HG03039 (cell line): ENCODE measurements around the gene MAML2.

Experiments
- ATAC-seq: cut with Tn5 transposase; IDR thresholded peaks from one replicate; pipeline ENCODE4 v1.9.1; 2021; ENCODE audit warnings: mild to moderate bottlenecking, moderate library complexity; ENCODE audit not compliant: unreplicated experiment

The MAML2 gene

DNA sequence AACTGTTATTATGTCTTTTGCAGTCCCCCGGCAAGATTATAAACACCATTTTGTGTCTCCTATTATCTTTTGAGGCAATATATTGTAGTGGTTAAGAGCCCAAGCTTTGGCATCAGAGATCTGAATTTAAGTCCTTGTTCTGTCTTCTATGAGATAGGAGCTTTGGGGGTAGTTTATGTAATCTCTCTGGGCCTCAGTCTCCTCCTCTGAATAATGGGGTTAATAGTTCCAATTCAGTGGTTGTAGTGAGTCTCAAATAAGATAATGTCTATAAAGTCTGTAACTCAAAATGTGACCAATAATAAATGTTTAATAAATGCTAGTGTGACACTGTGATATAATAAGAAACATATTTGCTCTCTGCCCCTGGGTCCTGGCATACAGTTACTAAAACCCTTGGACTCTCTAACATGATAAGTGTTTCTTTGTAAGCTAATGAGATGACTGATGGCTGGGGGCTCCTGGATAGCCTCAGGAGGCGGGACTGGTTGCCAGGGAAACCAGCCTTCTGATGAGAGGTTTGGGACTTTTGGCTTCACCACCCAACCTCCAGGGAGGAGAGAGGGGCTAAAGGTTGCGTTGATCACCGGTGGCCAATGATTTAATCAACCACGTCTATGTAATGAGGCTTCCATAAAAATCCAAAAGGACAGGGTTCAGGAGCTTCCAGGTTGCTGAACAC, 235.7 kb downstream of the MAML2 start:
- ATAC-seq = no peak

GRCh38 chr11:96106645-96107044, 236.3 kb downstream of the MAML2 start:
- ATAC-seq = no peak

GRCh38 chr11:96105944-96106343, 237.1 kb downstream of the MAML2 start:
- no peak for ATAC-seq

DNA sequence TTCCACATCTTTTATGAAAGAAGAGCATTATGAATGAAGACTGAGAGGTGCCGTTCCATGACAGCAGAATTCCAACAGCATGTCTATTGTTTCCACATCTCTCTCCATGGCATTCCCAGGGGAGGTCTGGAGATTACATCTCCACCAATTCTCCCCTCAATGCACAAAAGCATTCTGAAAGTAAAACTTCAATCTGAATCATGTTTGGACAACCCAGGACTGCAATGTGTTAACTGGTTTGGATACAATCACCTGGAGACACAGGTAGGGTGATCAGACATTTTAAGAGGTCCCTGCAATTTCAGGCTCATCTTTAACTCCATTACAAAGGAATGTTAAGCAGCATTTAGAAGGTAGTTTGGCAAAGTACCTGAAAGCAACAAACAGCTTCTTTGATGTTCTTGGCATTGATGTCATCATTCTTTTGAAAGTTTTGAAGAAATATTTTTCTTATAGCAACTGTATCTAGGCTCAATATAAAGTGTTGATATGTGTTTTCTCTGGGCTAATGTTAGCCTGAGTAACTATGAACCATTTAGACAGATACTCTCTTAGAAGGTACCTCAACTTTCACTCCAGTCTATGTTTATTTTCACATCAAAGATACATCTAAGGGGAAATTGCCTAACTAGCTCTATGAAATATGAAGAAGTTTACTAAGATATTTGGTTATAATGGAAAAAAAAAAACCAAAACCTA, 237.6 kb downstream of the MAML2 start:
- no peak for ATAC-seq

DNA sequence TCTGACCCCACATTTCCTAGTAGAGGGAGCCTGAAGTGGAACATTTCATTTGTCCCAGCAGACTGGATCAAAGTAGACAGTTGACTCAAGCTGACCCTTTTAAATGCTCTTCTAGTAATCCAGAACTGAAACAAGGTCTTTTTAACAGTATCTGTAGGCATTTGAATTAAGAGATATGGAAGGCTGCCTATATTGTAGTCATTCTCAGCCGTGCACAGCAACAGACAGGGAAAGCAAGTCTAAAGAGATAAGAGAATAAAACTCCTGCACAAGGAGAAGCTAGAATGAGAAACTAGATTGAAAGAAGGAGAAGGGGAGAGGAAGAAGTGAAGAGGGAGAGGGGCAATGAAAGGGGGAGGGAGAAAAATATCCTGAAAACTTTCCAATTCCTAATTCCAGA, 238.5 kb downstream of the MAML2 start:
- no peak for ATAC-seq

- ATAC-seq = no peak
Observed at GRCh38 chr11:96103721-96104120, 239.3 kb downstream of the MAML2 start.

DNA sequence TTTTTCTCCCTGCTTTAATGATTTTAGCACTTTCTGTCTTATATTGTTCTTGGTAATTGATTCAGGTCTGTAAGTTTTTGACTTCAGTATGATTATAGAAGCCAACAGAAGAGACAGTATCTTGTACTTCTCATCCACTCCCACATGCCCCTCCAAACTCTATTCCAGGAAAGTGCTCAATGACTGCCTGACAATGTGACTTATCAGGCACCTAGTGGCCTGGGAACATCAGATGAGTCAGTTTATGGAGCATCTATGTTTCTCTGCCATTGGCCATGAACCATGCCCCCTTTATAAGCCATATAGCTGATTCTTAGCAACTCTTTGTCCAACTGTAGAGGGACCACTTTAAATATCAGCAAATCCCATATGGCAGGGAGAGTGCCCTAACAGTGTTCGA, 239.9 kb downstream of the MAML2 start:
- ATAC-seq = no peak

- ATAC-seq = no peak
Observed at GRCh38 chr11:96102664-96103078, 240.3 kb downstream of the MAML2 start.

DNA sequence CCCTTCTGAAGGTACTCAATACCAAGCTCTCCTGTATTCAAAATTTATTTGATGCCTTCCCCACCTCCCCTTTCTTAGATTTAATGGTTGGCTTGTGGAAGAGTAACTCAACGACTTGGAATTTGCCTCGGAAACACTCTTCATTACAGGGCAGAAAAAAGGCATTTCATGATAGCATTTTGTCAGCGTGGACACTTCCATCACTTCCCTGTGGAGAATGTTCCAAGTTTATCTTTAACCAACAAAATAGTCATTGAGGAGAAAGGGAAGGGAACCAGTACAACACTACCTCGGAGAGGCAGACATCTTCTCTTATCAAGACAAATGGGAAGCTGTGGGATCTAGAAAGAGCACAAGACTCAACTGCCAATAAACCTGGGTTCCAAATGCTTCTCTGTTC, 241.8 kb downstream of the MAML2 start:
- no peak for ATAC-seq

- ATAC-seq = no peak
Observed at GRCh38 chr11:96098511-96099241, 244.3 kb downstream of the MAML2 start.

DNA sequence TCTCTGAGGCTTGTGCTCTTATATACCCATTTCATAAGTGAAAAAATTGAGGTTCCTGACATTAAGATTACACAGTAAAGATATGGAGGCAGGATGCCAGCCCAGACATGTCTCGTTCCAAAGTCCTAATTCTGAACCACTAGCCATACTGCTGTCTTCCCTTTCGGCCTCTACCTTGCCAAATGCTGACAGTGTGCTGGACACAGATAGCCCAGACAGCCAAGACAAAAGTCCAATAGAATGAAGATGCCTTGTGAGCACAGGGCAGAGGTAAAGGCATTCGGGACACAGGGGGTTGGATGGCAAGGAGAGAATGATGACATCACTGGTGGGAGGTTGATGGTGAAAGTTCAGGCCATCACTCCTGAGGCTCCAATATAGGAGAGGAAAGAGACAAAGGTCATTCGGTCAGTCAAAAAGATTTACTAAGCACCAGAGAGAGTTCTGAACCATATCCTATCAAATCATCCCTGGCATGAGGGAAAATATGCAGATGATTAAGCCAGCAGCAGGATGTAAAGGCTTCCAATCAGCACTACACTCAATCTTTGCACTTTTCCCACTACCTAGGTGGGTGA, 245.1 kb downstream of the MAML2 start:
- ATAC-seq = no peak

DNA sequence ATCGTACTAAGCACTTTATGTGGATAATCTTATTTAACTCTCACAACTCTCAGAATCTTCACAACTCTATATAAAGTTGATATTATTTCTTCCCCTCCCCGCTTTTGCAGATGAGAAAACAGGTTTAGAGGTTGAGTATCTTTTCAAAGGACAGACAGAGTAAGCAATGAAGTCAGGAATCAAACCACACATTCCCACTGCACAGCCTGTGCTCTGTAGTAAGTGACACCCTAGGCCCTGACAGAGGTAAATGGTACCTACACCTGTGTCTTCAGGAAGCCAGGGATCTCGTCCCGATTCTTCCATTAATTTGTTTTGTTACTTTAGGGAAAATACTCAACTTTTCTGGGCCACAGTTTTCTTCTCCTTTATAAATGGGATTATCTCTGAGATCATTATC, 246.6 kb downstream of the MAML2 start:
- no peak for ATAC-seq

DNA sequence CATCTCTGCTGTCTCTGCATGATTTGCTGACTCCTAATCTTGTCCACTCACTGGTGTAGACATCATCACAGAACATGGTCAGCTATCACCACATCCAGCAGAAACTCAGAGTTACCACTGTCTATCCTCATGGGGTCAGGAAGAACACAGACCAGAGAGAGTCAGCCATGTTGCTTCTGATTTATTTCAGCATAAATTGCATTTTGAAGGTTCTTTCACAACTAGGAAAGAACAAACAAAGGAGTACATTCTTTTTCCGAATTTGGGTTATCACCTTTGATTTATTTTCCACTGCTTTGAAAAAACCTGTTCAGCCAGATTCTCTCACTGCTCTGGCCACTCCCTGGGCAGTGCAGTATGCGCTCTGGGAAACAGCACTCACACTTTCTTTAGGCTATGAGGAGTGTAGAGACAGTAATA, 247.1 kb downstream of the MAML2 start:
- ATAC-seq = no peak

DNA sequence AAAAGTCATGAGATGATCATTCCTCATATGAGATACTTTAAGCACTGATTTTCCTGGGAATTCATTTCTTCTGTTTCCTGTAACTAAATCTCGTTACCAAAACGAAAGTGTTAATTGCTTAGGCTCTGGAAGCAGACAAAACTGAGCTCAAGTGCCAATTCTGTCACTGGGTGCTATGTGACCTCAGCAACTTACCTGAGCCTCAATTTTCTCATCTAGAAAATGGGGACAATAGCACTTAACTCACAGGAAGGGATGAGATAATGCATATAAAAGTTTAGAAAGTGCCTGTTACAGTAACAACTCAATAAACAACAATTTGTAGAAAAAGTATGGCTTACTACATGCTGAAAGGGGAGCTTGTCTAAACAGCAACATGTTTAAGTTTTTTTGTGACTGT, 248.8 kb downstream of the MAML2 start:
- no peak for ATAC-seq

DNA sequence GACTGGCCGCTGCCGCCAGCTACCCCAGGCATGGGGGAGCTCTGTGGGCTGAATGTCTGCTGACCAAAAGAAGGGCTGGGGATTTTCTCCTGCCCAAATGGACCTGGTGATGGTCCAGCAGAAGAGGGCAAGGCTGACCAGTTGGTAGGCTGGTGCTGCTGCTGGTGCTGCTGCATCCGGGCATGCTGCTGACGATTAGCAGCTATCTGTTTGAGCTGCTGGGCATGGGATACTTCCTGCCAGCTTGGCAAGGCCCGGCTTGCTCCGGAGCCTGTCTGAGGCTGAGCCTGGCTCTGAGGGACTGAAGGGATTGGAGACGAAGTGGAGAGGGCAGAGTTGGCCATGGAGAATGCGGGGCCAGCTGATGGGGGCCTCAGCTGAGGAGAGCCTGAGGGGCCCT, 250.5 kb downstream of the MAML2 start:
- no peak for ATAC-seq

- no peak for ATAC-seq
Observed at GRCh38 chr11:96091476-96091875, 251.5 kb downstream of the MAML2 start.

DNA sequence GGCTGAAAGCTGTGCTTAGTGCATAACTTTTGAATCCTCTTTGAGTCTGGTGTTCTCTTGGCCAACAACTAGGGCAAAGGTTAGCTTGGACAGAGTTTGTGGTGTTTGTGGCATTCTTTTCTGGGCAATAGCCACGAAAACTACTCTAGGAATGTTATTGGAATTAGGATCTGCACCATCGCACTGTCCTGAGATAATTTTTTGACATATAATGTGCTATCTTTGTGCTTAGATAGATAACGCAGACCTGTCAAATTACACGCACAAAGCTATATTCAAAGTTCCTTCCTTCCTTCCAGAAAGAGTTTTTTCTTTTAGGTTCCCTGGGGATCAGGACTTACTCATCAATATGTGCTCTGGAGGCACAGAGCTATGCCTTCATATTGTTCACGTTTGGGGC, 252.3 kb downstream of the MAML2 start:
- ATAC-seq = no peak

- no peak for ATAC-seq
Observed at GRCh38 chr11:96088914-96089313, 254.1 kb downstream of the MAML2 start.

DNA sequence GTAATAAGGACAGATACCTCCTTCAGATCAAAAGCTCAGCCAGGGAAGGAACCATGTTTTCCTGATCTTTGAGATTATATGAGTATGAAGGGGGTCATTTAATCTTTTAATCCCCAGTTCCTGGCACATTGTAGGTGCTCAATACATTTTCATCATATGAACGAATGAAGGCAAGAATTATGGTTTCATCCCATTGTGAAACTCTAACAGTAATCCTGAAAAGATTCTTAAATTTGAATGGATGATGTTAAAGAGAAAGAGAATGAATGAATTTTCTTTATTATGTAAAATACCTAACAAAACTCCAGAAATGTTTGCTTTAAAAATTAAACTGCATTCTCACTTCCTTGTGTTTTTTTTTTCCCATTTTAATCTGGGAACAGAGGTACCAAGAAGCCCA, 256.9 kb downstream of the MAML2 start:
- ATAC-seq = no peak

GRCh38 chr11:96085319-96085930, 257.6 kb downstream of the MAML2 start:
- no peak for ATAC-seq

- ATAC-seq = no peak
Observed at GRCh38 chr11:96084610-96085318, 258.2 kb downstream of the MAML2 start.
